Central memory CD8-positive, alpha-beta T cell (primary cell): ENCODE data around the gene ELOVL3.

Source experiments
- ATAC-seq: fragments of 150-1000 bp; cut with Tn5 transposase; replicated peaks from 2 replicates; pipeline ENCODE4 v1.10.0; 2022; ENCODE audit warnings: mild to moderate bottlenecking, moderate FRiP score, moderate number of reproducible peaks; ENCODE audit not compliant: poor library complexity, severe bottlenecking; ENCODE audit errors: extremely low read depth
- DNase-seq, 2 donors: peaks; one replicate each; pipeline ENCODE4 v3.0.0; 2021; ENCODE audit warnings: low spot score in 2 of 2
- H3K27ac Mint-ChIP-seq: one replicate; pipeline ENCODE4 v1.8.0; 2022; ENCODE audit warnings: low read depth, mild to moderate bottlenecking, moderate library complexity, mixed read lengths
- H3K27me3 Mint-ChIP-seq: one replicate; pipeline ENCODE4 v1.8.0; 2022; ENCODE audit warnings: mixed read lengths
- H3K36me3 Mint-ChIP-seq: one replicate; pipeline ENCODE4 v1.8.0; 2022; ENCODE audit warnings: mild to moderate bottlenecking, moderate library complexity, mixed read lengths; ENCODE audit not compliant: insufficient read depth
- H3K4me1 Mint-ChIP-seq: one replicate; pipeline ENCODE4 v1.8.0; 2022; ENCODE audit warnings: mixed read lengths
- H3K4me3 Mint-ChIP-seq: one replicate; pipeline ENCODE4 v1.8.0; 2022; ENCODE audit warnings: mild to moderate bottlenecking, moderate library complexity, mixed read lengths
- H3K9me3 Mint-ChIP-seq: one replicate; pipeline ENCODE4 v1.8.0; 2022; ENCODE audit warnings: mixed read lengths

The ELOVL3 gene

GRCh38 chr10:102231357-102232318 is 5.5 kb downstream of the ELOVL3 start:
- ATAC-seq (peak; percentile 54), DNase-seq (peak; percentile 46 to 54)
- H3K9me3 Mint-ChIP-seq, result no peaks in the 10 kb centered on the region
- peaks cover 73% of the 10 kb centered on the region for H3K27me3 Mint-ChIP-seq
- H3K27ac Mint-ChIP-seq, result no peak overlapping the region
- H3K36me3 Mint-ChIP-seq, result no peaks in the 10 kb centered on the region
- peak overlapping the region; percentile 78 for H3K4me3 Mint-ChIP-seq
- H3K4me1 Mint-ChIP-seq, result peaks cover under 1% of the 10 kb centered on the region

- Mint-ChIP-seq H3K27ac (no peak overlapping the region), H3K4me1 (no peaks in the 10 kb centered on the region), H3K36me3 (no peaks in the 10 kb centered on the region), H3K27me3 (peaks cover 53% of the 10 kb centered on the region), H3K4me3 (no peak overlapping the region), H3K9me3 (no peaks in the 10 kb centered on the region)
- no peak for DNase-seq
- ATAC-seq, result no peak
Observed at GRCh38 chr10:102233997-102234396, 7.9 kb downstream of the ELOVL3 start.

- H3K27ac Mint-ChIP-seq, result no peak overlapping the region
- H3K4me1 Mint-ChIP-seq, result no peaks in the 10 kb centered on the region
- DNase-seq (no peak), ATAC-seq (no peak)
- no peak overlapping the region for H3K4me3 Mint-ChIP-seq
- peaks cover 42% of the 10 kb centered on the region for H3K27me3 Mint-ChIP-seq
- no peaks in the 10 kb centered on the region for H3K36me3 Mint-ChIP-seq
- H3K9me3 Mint-ChIP-seq, result no peaks in the 10 kb centered on the region
Observed at GRCh38 chr10:102234888-102235597, 8.9 kb downstream of the ELOVL3 start.

- no peak overlapping the region for H3K27ac Mint-ChIP-seq
- no peak for DNase-seq
- ATAC-seq, result no peak
- no peaks in the 10 kb centered on the region for H3K4me1 Mint-ChIP-seq
- no peaks in the 10 kb centered on the region for H3K9me3 Mint-ChIP-seq
- H3K27me3 Mint-ChIP-seq, result peaks cover 42% of the 10 kb centered on the region
- H3K36me3 Mint-ChIP-seq, result no peaks in the 10 kb centered on the region
- H3K4me3 Mint-ChIP-seq, result no peak overlapping the region
Observed at GRCh38 chr10:102235598-102235920, 9.5 kb downstream of the ELOVL3 start.

GRCh38 chr10:102236006-102236405 is 9.9 kb downstream of the ELOVL3 start:
- Mint-ChIP-seq H3K27me3 (peaks cover 42% of the 10 kb centered on the region), H3K27ac (no peak overlapping the region), H3K36me3 (no peaks in the 10 kb centered on the region), H3K9me3 (no peaks in the 10 kb centered on the region), H3K4me1 (no peaks in the 10 kb centered on the region), H3K4me3 (no peak overlapping the region)
- ATAC-seq (no peak), DNase-seq (no peak)

- DNase-seq (no peak), ATAC-seq (no peak)
- peaks cover 40% of the 10 kb centered on the region for H3K27me3 Mint-ChIP-seq
- H3K9me3 Mint-ChIP-seq, result no peaks in the 10 kb centered on the region
- H3K4me3 Mint-ChIP-seq, result no peak overlapping the region
- peaks cover 1% of the 10 kb centered on the region for H3K36me3 Mint-ChIP-seq
- H3K4me1 Mint-ChIP-seq, result peaks cover 9% of the 10 kb centered on the region
- H3K27ac Mint-ChIP-seq, result no peak overlapping the region
Observed at GRCh38 chr10:102237711-102238252, 11.7 kb downstream of the ELOVL3 start.

- Mint-ChIP-seq H3K27me3 (peaks cover 28% of the 10 kb centered on the region), H3K4me3 (peak overlapping the region; percentile 79), H3K4me1 (peaks cover 19% of the 10 kb centered on the region), H3K9me3 (no peaks in the 10 kb centered on the region), H3K27ac (no peak overlapping the region), H3K36me3 (peaks cover 4% of the 10 kb centered on the region)
- ATAC-seq (no peak), DNase-seq (no peak)
Observed at GRCh38 chr10:102240467-102241031, 14.4 kb downstream of the ELOVL3 start.

GRCh38 chr10:102241032-102241443 is 14.9 kb downstream of the ELOVL3 start:
- H3K36me3 Mint-ChIP-seq, result peaks cover 5% of the 10 kb centered on the region
- ATAC-seq (no peak), DNase-seq (no peak)
- peaks cover 24% of the 10 kb centered on the region for H3K4me1 Mint-ChIP-seq
- no peaks in the 10 kb centered on the region for H3K9me3 Mint-ChIP-seq
- H3K27ac Mint-ChIP-seq, result no peak overlapping the region
- peak overlapping the region; percentile 79 for H3K4me3 Mint-ChIP-seq
- peaks cover 23% of the 10 kb centered on the region for H3K27me3 Mint-ChIP-seq

- DNase-seq, result peak; percentile 80 to 84
- Mint-ChIP-seq H3K4me3 (peak within 1 kb of the TSS; percentile 79), H3K27me3 (peaks cover 19% of the 10 kb centered on the region), H3K27ac (no peak within 1 kb of the TSS), H3K4me1 (peaks cover 30% of the 10 kb centered on the region), H3K9me3 (no peaks in the 10 kb centered on the region), H3K36me3 (peaks cover 7% of the 10 kb centered on the region)
- peak; percentile 25 for ATAC-seq
Observed at GRCh38 chr10:102241444-102242117, 15.5 kb downstream of the ELOVL3 start, which contains the start of gene PITX3. PITX3 (minus strand) TSS chr10:102241512; CDS start chr10:102232080, 9,432 bp downstream.

- Mint-ChIP-seq H3K9me3 (no peaks in the 10 kb centered on the region), H3K36me3 (peaks cover 7% of the 10 kb centered on the region), H3K4me3 (peak overlapping the region; percentile 79), H3K27ac (no peak overlapping the region), H3K27me3 (peaks cover 19% of the 10 kb centered on the region), H3K4me1 (peaks cover 35% of the 10 kb centered on the region)
- ATAC-seq, result no peak
- DNase-seq, result no peak
Observed at GRCh38 chr10:102242118-102242485, 16.0 kb downstream of the ELOVL3 start.

- H3K27me3 Mint-ChIP-seq, result peaks cover 19% of the 10 kb centered on the region
- no peak overlapping the region for H3K27ac Mint-ChIP-seq
- ATAC-seq (no peak), DNase-seq (no peak)
- H3K4me3 Mint-ChIP-seq, result peak overlapping the region; percentile 8
- H3K36me3 Mint-ChIP-seq, result peaks cover 7% of the 10 kb centered on the region
- no peaks in the 10 kb centered on the region for H3K9me3 Mint-ChIP-seq
- H3K4me1 Mint-ChIP-seq, result peaks cover 47% of the 10 kb centered on the region
Observed at GRCh38 chr10:102243309-102243708, 17.2 kb downstream of the ELOVL3 start.
